Aorta (tissue), 5 donors: ENCODE measurements around the gene SLC30A7. TPM values are rescaled to one million over a fixed set of nuclear protein-coding genes. Genes with fewer than 3 reads are reported as not detected.
"Not testable (repeated sequence)": the region's sequence is repeated elsewhere in the genome, so short reads cannot be mapped to it uniquely, and the experiment has no call there.

Experiments used
- ATAC-seq: fragments of 200-7000 bp; cut with Tn5 transposase; one replicate; pipeline ENCODE4 v1.9.1; 2022; ENCODE audit warnings: moderate library complexity; ENCODE audit not compliant: low FRiP score
- DNase-seq, 2 donors: peaks; one replicate each; pipeline ENCODE4 v3.0.0-alpha.2; 2020
- H3K27ac ChIP-seq, 2 donors: one replicate each; pipeline ENCODE4 v1.5.1; 2013; ENCODE audit warnings: low read length in 2 of 2, mild to moderate bottlenecking in 2 of 2, moderate library complexity in 2 of 2, control low read depth in 1 of 2, inconsistent platforms in 1 of 2, low read depth in 1 of 2
- H3K27me3 ChIP-seq, 2 donors: one replicate each; pipeline ENCODE4 v1.6.1; 2013; ENCODE audit warnings: control low read depth in 1 of 2, low read length in 1 of 2, mild to moderate bottlenecking in 1 of 2, moderate library complexity in 1 of 2; ENCODE audit not compliant: insufficient read depth in 2 of 2, control insufficient read depth in 1 of 2
- H3K36me3 ChIP-seq, 2 donors: one replicate each; pipeline ENCODE4 v1.6.1; 2013; ENCODE audit warnings: control low read depth in 1 of 2, low read length in 1 of 2, mild to moderate bottlenecking in 1 of 2; ENCODE audit not compliant: insufficient read depth in 2 of 2, control insufficient read depth in 1 of 2
- H3K4me1 ChIP-seq, 2 donors: one replicate each; pipeline ENCODE4 v1.6.1; 2013; ENCODE audit warnings: low read length in 2 of 2, control low read depth in 1 of 2, mild to moderate bottlenecking in 1 of 2, moderate library complexity in 1 of 2; ENCODE audit not compliant: insufficient read depth in 2 of 2, control insufficient read depth in 1 of 2
- H3K4me3 ChIP-seq, 2 donors: one replicate each; pipeline ENCODE4 v1.5.1; 2013; ENCODE audit warnings: low read length in 2 of 2, control low read depth in 1 of 2, mild to moderate bottlenecking in 1 of 2
- H3K9me3 ChIP-seq: one replicate; pipeline ENCODE4 v1.6.1; 2013; ENCODE audit warnings: mild to moderate bottlenecking, low read length; ENCODE audit not compliant: control insufficient read depth
- WGBS, 2 donors: extraction: QIAGEN DNeasy Blood & Tissue Kit; methylation state at CpG; one replicate each; pipeline ENCODE4 v1.1.7; 2013; 5-methylcytosine and 5-hydroxymethylcytosine counted together
- intact Hi-C, 2 donors: fragments of 100-400 bp; cut with DNase I; formaldehyde crosslinking; loops; one replicate each; pipeline versions ENCODE4 v1.14.2 to v1.15.0; 2022
- polyA plus RNA-seq, 2 donors: library from polyadenylated mRNA; stranded (reverse); fragments of 200-250 nt; gene quantifications; one replicate each; pipeline ENCODE4 v1.2.3, GENCODE V29; 2013
- total RNA-seq, 2 donors: library from RNA; stranded (reverse); fragmentation: NEBNext Ultra II Directional; extraction: Animal tissue kit (Norgen Biotek cat#: 25700); gene quantifications; one replicate each; pipeline ENCODE4 v1.2.1, GENCODE V29; 2021
- donor health status: healthy with polysubstance abuse.
- donor health status: Bipolar disorder and iron deficiency.
- donor health status: DM: no; HTN: no; CAD: no.
- donor health status: DM: no; HTN: no; CAD: no.
- donor health status: DM: yes; HTN: yes; CAD: no.

Gene SLC30A7
- total and polyA plus RNA-seq, 4 donors, result 2.1 to 36.2 (median 15.7) TPM

GRCh38 chr1:100941098-100941527, 45.2 kb downstream of the SLC30A7 start:
- WGBS, 2 donors, result 97 to 98% methylated on average over 1 of the region's 1 CpG
- no peak overlapping the region for H3K27ac ChIP-seq
- H3K4me3 ChIP-seq, result no peak overlapping the region
- H3K9me3 ChIP-seq, result no peaks in the 10 kb centered on the region
- peaks cover 2% of the 10 kb centered on the region in 2 donors for H3K36me3 ChIP-seq
- ATAC-seq (no peak), DNase-seq (no peak)
- H3K27me3 ChIP-seq, result no peaks in the 10 kb centered on the region
- intact Hi-C loops, result no loop called here
- no peaks in the 10 kb centered on the region for H3K4me1 ChIP-seq

- no peak overlapping the region for H3K4me3 ChIP-seq
- ATAC-seq (no peak), DNase-seq (no peak)
- H3K4me1 ChIP-seq, result no peaks in the 10 kb centered on the region
- H3K36me3 ChIP-seq, result peaks cover 2% of the 10 kb centered on the region in 2 donors
- intact Hi-C loops, result no loop called here
- H3K27me3 ChIP-seq, result no peaks in the 10 kb centered on the region
- H3K27ac ChIP-seq, result no peak overlapping the region
- WGBS, 2 donors, result 94 to 95% methylated on average over 9 of the region's 9 CpGs
- no peaks in the 10 kb centered on the region for H3K9me3 ChIP-seq
Observed at GRCh38 chr1:100941580-100942216, 45.8 kb downstream of the SLC30A7 start.

- 84 to 88% methylated on average over 2 of the region's 2 CpGs for WGBS, 2 donors
- DNase-seq (no peak), ATAC-seq (no peak)
- no peak overlapping the region for H3K4me3 ChIP-seq
- H3K9me3 ChIP-seq, result no peaks in the 10 kb centered on the region
- no peaks in the 10 kb centered on the region for H3K4me1 ChIP-seq
- no peak overlapping the region for H3K27ac ChIP-seq
- H3K27me3 ChIP-seq, result no peaks in the 10 kb centered on the region
- intact Hi-C loops, result no loop called here
- peaks cover 2% of the 10 kb centered on the region in 2 donors for H3K36me3 ChIP-seq
Observed at GRCh38 chr1:100942304-100943046, 46.6 kb downstream of the SLC30A7 start.

- H3K4me1 ChIP-seq, result no peaks in the 10 kb centered on the region
- H3K27me3 ChIP-seq, result no peaks in the 10 kb centered on the region
- no peak overlapping the region for H3K27ac ChIP-seq
- intact Hi-C loops, result no loop called here
- no peak overlapping the region for H3K4me3 ChIP-seq
- ATAC-seq (no peak), DNase-seq (no peak)
- H3K36me3 ChIP-seq, result peaks cover 2% of the 10 kb centered on the region in 2 donors
- no peaks in the 10 kb centered on the region for H3K9me3 ChIP-seq
- 98 to 100% methylated on average over 1 of the region's 1 CpG for WGBS, 2 donors
Observed at GRCh38 chr1:100943533-100943932, 47.6 kb downstream of the SLC30A7 start.

- H3K36me3 ChIP-seq, H3K27ac ChIP-seq, H3K4me1 ChIP-seq, H3K27me3 ChIP-seq, ATAC-seq, intact Hi-C loops, H3K4me3 ChIP-seq, H3K9me3 ChIP-seq, DNase-seq: not testable (repeated sequence)
- WGBS, 2 donors, result 94 to 97% methylated on average over 3 of the region's 3 CpGs
Observed at GRCh38 chr1:100946064-100946463, 50.2 kb downstream of the SLC30A7 start.

GRCh38 chr1:100947816-100948215, 51.9 kb downstream of the SLC30A7 start:
- DNase-seq, H3K27ac ChIP-seq, H3K4me1 ChIP-seq, H3K9me3 ChIP-seq, H3K4me3 ChIP-seq, ATAC-seq, H3K36me3 ChIP-seq, H3K27me3 ChIP-seq, intact Hi-C loops: not testable (repeated sequence)
- 97 to 98% methylated on average over 3 of the region's 3 CpGs for WGBS, 2 donors

GRCh38 chr1:100948721-100949405, 53.0 kb downstream of the SLC30A7 start:
- 96 to 97% methylated on average over 7 of the region's 7 CpGs for WGBS, 2 donors
- intact Hi-C loops, H3K36me3 ChIP-seq, H3K9me3 ChIP-seq, H3K4me1 ChIP-seq, DNase-seq, ATAC-seq, H3K4me3 ChIP-seq, H3K27me3 ChIP-seq, H3K27ac ChIP-seq: not testable (repeated sequence)

- WGBS, 2 donors, result 74 to 78% methylated on average over 9 of the region's 9 CpGs
- ATAC-seq, intact Hi-C loops, H3K27me3 ChIP-seq, H3K27ac ChIP-seq, H3K4me3 ChIP-seq, H3K36me3 ChIP-seq, H3K4me1 ChIP-seq, H3K9me3 ChIP-seq: not testable (repeated sequence)
- DNase-seq, result peak in 1 of 2 donors; percentile 64
Observed at GRCh38 chr1:100949515-100950158, 53.7 kb downstream of the SLC30A7 start.
